ENCODE measurements around the gene CUEDC1. TPM values are rescaled to one million over a fixed set of nuclear protein-coding genes. Genes with fewer than 3 reads are reported as not detected.

Gene CUEDC1
- total RNA-seq, 1 donor, result 25.7 TPM

DNA sequence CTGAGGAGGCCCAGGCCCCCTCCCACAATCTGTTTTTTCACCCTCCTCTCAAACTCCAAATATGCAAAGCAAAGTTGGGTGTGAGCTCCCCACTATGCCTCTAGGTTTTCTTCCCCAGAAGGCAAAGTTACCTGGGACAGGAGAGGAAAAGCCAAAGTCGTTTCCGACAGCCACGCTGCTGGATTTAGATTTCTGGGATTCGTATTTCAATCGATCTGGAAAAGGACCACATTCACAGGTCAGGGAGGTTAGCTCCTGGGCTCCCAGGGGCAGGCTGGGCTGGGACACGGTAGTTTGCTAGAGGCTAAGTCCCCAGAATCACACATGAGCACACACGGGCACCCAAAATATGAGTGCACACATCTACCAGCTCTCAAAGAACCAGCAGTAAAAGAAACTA lies 84.1 kb downstream of the CUEDC1 start:
- no peak for DNase-seq (ENCODE audit: low read depth)
- H3K4me3 ChIP-seq (ENCODE audit: low read depth, low read length), result no peak overlapping the region
- no peak for TF ChIP-seq CTCF (IDR thresholded peaks at IDR 0.05; ENCODE audit: insufficient read depth, low read length)

DNA sequence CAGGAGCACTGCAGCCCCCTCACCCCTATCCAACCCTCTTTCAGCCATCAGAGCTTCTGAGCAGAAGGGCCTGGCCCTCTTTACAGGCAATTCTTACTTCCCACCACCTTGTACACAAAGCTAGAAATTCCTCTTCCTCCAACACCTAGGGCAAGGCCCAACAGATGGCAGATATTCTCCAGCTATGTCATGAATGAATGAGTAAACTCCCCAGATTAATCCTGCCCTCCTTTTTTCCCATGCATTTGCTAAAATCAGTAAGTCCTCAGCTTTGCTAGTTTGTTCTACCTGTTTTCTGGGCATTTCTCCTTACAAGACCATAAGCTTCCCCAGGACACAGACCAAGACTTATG lies 85.0 kb downstream of the CUEDC1 start:
- no peak for TF ChIP-seq CTCF (IDR thresholded peaks at IDR 0.05; ENCODE audit: insufficient read depth, low read length)
- H3K4me3 ChIP-seq (ENCODE audit: low read depth, low read length), result no peak overlapping the region
- no peak for DNase-seq (ENCODE audit: low read depth)

GRCh38 chr17:57869617-57870282 lies 85.5 kb downstream of the CUEDC1 start:
- peak; percentile 85 for DNase-seq (ENCODE audit: low read depth)
- no peak for TF ChIP-seq CTCF (IDR thresholded peaks at IDR 0.05; ENCODE audit: insufficient read depth, low read length)
- no peak overlapping the region for H3K4me3 ChIP-seq (ENCODE audit: low read depth, low read length)

DNA sequence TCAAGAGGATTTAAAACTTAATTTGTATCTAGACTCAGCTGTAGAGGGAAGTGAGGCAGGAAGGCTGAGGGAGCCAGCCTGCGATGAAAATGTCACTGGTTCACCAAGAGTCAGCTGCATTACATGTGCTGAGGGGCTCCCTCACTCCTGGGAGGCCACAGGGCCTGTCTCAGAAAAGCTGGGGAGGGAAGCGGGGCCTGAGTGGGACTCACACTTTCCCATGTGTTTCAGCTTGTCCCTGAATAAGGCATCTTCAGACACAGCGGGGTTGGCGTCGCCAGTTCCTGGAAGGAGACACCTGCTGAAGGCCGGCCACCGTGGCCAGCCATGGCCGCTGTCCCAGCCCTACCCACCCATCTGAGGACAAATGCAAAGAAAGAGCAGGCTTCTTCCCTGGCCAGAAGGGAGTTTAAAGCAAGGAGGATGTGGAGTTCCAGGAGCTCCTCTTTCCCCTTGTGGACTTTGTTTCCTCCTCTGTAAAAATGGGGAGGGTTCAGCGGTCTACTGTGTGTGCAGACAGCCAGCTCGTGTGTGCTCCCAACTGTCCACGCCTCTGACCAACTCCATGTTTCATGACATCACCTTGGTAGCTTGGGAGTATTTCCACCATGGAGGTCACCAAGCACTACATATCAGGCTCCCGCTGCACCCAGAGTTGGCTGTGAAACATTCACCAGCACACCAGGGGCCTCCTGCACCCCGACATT lies 86.1 kb downstream of the CUEDC1 start:
- DNase-seq (ENCODE audit: low read depth), result no peak
- TF ChIP-seq CTCF (IDR thresholded peaks at IDR 0.05; ENCODE audit: insufficient read depth, low read length), result no peak
- no peak overlapping the region for H3K4me3 ChIP-seq (ENCODE audit: low read depth, low read length)

DNA sequence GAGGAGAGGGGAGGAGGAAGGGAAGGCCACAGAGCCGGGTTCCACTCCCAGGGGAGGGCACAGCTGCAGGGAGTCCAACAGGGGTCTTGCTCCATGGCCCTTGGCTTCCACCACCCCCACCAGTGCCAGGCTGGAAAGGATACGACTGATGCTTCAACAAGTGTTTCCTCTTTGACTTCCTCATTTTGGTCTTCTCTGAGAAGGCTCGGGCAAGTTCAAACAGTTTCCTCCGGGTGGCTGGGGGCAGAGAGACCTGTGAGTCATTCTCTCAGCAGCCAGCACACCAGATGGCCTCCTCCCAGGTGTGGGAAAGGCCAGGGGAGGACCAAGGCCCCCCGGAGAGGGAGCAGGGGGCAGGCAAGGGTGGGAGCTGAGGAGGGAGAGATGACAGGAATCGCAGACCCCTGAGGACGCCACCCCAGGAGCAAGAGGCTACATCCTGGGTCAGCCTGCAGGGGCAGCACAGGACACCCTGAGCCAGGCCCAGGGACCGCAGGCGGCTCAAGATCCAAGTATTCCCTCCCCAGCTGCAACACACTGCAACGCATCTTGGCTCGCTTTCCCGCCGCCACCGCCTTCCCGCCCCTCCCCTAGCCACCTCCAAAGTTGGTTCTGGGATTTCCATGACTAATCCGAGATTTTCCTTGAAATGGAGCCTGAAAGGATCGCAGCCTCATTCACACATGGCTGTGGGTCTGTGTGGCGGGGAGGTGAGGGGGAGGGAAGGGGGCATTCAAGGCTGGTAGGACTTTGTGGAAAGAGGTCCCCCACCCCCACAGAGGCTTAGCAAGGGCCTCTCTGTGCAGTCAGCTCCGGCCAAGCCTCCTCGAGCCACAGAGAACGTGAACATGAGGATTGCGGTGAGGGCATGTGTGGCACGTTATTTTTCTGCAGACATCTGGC lies 87.0 kb downstream of the CUEDC1 start:
- TF ChIP-seq CTCF (IDR thresholded peaks at IDR 0.05; ENCODE audit: insufficient read depth, low read length), result peak; percentile 62
- DNase-seq (ENCODE audit: low read depth), result peak; percentile 94
- no peak overlapping the region for H3K4me3 ChIP-seq (ENCODE audit: low read depth, low read length)

DNA sequence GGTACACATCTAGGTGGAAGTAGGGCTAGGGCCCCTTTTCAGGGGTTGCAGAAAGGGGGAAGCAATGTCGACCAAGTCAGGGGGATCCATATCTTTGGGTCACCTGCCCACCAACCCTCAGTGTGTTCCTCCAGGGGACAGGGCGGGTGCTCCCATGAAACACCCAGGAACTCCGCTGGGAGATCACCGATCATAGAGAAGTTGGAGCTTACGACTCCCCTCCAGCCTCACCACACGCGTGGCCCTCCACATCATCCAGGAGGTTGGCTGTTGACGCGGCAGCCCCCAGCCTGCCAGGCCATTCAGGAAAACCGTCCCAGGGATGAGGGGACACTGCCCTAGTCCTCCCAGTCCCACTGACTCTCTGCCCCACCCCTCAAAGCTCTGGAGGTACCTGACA lies 88.1 kb downstream of the CUEDC1 start:
- no peak overlapping the region for H3K4me3 ChIP-seq (ENCODE audit: low read depth, low read length)
- TF ChIP-seq CTCF (IDR thresholded peaks at IDR 0.05; ENCODE audit: insufficient read depth, low read length), result no peak
- no peak for DNase-seq (ENCODE audit: low read depth)
